HG02642 (cell line): ENCODE data around the gene ZNF280D.

Experiments
- ATAC-seq: cut with Tn5 transposase; IDR thresholded peaks from one replicate; pipeline ENCODE4 v1.9.1; 2021; ENCODE audit warnings: mild to moderate bottlenecking; ENCODE audit not compliant: unreplicated experiment, poor library complexity

ZNF280D gene

GRCh38 chr15:56754772-56755370, 21.6 kb upstream of the ZNF280D start:
- ATAC-seq: no peak

DNA sequence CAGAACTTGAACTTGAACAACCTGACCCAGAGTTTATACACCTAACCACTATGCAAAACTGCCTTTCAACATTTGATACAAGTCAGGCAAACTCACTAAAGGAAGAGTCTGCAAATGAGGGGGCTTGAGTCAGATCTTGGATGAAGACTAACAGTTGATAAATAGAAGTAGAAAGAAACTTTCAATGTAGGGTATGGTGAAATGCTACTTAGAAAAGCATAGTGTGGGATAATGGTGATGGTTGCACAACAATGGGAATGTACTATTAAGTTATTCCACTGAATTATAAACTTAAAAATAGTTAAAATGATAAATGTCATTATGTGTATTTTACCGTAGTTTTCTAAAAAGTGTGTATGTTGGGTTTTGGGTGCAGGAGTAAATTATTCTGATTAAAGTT, 19.7 kb upstream of the ZNF280D start:
- no peak for ATAC-seq

DNA sequence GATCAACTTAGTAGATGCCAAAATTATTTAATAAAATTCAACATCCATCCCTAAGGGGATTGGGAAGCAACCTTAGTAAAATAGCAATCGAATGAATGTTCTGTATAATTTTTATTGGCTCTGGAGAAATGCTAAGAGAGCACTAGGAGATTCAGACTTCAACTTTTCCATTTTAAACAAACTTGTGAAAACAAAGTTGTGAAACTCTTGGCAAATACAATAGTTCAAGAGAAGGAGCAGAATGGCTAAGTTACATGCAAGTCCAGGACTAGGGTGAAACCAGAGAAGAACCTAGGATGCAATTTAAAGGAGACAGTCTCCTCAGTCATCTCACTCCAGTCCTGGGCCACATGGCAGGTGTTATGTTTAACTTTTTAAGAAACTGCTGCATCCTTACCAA, 16.7 kb upstream of the ZNF280D start:
- no peak for ATAC-seq

GRCh38 chr15:56744701-56745683, 11.7 kb upstream of the ZNF280D start:
- no peak for ATAC-seq

DNA sequence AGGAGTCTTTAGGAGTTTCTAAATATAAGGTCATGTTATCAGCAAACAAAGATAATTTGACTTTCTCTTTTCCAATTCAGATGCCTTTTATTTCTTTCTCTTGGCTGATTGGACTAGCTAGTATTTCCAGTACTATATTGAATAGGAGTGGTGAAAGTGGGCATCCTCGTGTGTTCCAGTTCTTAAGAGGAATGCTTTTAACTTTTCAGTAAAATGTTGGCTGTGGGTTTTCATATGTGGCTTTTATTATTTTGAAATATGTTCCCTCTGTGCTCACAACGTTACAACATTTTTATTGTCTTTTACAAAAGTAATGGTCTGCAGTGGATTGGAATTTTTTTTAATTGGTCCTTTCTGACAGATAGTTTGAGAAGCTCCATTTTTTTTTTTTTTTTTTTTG, 8.2 kb upstream of the ZNF280D start:
- no peak for ATAC-seq

DNA sequence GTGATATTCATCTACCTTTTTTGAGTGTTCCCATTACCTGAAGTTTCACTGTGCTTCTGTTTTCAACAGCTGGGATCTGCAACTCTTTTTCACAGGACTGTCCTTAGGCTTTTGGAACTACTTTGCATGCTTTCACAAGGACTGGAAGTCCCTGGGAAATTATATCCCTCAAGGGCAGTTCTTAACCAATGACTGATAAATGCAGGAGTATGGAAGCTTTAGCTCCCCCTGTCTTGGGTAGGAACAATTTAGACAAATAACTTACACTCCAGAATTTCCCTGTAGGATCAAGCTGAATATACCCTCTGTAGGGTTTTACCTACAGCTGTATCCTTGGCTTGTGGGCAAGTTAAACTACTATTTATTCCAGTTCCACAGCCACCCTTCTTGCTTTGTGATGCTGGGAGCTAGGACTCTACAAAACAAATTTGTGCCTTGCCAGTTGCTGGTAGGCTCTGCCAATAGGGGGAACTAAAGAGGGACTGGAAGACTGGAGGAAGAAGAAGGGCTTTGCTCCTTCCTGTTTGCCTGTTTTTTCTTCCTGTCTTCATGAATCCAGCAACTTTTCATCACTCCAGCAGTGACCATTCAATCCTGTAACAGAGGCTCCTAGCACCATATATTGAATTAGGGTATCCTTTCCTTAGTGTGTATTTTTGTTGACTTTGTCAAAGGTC, 6.8 kb upstream of the ZNF280D start:
- ATAC-seq: no peak

- no peak for ATAC-seq
Observed at GRCh38 chr15:56739474-56739873, 6.2 kb upstream of the ZNF280D start.

- no peak for ATAC-seq
Observed at GRCh38 chr15:56737791-56738190, 4.5 kb upstream of the ZNF280D start.

GRCh38 chr15:56736881-56737707, 3.8 kb upstream of the ZNF280D start:
- no peak for ATAC-seq

DNA sequence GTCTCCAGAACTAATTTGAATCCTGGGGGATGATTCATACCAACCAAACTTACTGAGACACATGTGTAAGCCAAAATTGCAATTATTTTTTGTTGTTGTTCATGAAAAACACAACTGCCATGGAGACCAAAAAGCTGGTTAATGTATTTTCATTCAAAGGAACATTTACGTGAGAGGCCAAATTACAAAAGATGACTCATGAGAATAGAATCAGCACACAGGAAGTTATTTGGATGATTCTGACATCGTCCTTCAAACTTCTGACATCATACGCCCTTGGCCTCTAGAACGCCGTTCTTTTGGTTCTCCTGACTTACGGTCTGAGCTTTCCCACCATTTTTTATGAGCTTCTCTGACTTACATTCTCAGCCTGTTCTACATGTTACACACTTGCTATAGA, 3.0 kb upstream of the ZNF280D start:
- no peak for ATAC-seq

GRCh38 chr15:56735589-56735988, 2.3 kb upstream of the ZNF280D start:
- ATAC-seq: no peak

DNA sequence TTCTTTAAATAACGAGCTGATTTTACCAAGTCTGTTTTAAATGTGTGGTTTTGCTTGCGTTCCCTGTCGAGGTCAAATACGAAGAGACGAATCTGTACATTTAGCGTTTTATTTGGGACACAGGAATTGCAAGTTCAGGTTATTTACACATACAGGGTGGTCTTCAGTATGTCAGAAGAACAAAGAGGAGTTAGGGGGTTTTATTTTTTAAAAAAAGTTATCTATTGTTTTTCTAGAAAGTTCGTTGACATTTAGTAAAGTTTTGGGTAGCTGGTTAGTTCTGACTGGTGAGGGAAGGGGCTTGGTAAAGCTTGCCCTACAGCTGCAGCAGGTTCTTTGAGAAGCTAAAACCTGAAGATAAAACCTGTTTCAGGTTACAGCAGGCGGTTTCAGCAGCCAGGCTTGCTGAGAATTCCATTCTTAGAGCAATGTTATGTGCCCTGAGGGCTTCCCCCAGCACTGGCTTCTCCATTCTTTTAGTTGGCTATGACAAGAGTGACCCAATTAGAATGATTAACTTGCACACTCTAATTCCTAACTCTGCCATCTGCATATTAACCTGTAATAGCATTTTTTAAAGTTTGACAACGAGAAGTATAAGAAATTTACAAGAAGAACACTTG, 815 bp upstream of the ZNF280D start:
- no peak for ATAC-seq

DNA sequence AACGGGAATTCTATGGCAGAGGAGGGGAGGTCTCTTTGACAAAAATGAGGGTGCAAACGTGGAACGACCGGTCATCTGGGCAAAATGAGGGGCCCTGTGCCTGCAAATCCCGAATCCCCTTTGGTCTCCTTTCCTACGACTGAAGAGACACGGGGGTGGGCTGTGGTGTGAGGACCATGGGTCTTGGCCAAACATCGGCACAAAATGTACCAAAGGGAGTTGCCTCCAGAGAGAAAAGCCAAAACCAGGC, 498 bp downstream of the ZNF280D start:
- ATAC-seq: no peak

GRCh38 chr15:56732135-56732885, 999 bp downstream of the ZNF280D start:
- no peak for ATAC-seq

DNA sequence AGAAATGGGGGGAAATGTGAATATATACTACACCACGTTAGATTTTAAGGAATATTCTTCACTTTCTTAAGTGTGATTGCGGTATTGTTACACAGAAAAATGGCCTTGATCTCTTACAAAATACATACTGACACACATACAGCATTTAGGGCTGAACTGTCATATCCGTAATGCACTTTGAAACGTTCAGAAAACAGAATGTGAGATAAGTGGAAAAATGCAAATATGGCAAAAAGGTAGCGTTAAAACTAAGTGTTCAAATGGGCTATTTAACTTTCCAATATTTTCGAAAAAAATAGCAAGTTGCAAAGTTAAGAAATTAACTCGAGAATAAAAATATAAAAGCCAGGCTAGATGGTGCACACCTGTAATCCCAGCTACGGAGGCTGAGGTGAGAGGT, 1.8 kb downstream of the ZNF280D start:
- ATAC-seq: no peak

DNA sequence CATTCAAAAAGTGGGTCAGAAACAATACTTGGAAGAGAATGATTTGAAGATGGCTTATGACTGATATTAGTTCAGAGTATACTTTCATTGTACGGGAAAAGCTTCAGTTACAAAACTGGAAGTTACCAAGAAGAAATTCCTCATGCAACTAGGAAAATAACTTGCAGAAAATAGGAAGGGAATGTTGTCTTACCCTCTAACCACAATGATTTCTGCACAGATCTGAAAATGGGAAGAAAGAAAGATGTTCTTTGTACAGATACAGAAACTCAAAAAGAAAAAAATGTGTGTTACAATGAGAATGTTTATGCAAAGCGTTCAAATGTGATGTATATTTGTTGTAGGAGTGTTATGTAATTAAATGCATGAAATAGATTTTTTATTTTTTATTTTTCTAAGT, 3.7 kb downstream of the ZNF280D start:
- no peak for ATAC-seq

- no peak for ATAC-seq
Observed at GRCh38 chr15:56725386-56725785, 7.9 kb downstream of the ZNF280D start.

GRCh38 chr15:56724232-56724631, 9.1 kb downstream of the ZNF280D start:
- no peak for ATAC-seq

DNA sequence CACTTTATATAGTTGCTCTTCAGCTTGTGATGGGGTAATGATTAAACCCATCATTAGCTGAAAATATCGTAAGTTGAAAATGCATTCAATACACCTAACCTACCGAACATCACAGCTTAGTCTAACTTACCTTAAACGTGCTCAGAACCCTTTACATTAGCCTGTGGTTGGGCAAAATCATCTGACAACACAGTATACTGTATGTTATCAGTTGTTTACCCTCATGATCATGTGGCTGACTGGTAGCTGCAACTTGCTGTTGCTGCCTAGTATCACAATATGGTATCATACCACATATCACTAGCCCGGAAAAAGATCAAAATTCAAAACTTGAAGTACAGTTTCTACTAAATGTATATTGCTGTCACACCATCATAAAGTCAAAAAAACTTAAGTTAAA, 9.5 kb downstream of the ZNF280D start:
- ATAC-seq: no peak
